Body of pancreas (tissue), 4 donors: Measurements from ENCODE around the gene ARHGAP26. TPM values are rescaled to one million over a fixed set of nuclear protein-coding genes. Genes with fewer than 3 reads are reported as not detected.

Experiments used
- ATAC-seq: fragments of 150-250 bp; one replicate; pipeline ENCODE4 v1.9.1; 2016
- DNase-seq, 4 donors: peaks; one replicate each; pipeline ENCODE4 v3.0.0-alpha.2; 2019
- H3K27ac ChIP-seq, 4 donors: fragments of 200-600 bp; sonication (generic); 1 replicate in 3 of 4; 2 replicates in 1 of 4; pipeline versions ENCODE4 v1.5.1 to v1.6.1; 2016 to 2019; ENCODE audit warnings: mild to moderate bottlenecking in 1 of 4, mixed read lengths in 1 of 4, moderate library complexity in 1 of 4
- H3K27me3 ChIP-seq, 2 donors: fragments of 200-600 bp; sonication (generic); one replicate each; pipeline ENCODE4 v1.6.0; 2016; ENCODE audit warnings: mild to moderate bottlenecking in 1 of 2
- H3K36me3 ChIP-seq, 2 donors: fragments of 200-600 bp; sonication (generic); replicated peaks in 1 of 2; 2 replicates each; pipeline ENCODE4 v1.5.1; 2016; ENCODE audit warnings: low read depth in 2 of 2; ENCODE audit not compliant: insufficient read depth in 1 of 2
- H3K4me1 ChIP-seq: fragments of 200-600 bp; sonication (generic); one replicate; pipeline ENCODE4 v1.6.0; 2016
- H3K4me3 ChIP-seq, 2 donors: fragments of 200-600 bp; sonication (generic); 1 replicate in 1 of 2; 2 replicates in 1 of 2; pipeline ENCODE4 v1.5.1; 2016 to 2019
- H3K9me3 ChIP-seq, 3 donors: fragments of 200-600 bp; sonication (generic); 1 replicate in 2 of 3; 2 replicates in 1 of 3; pipeline ENCODE4 v1.5.1; 2016
- POLR2A ChIP-seq, 3 donors: fragments of 450-650 bp; IDR thresholded peaks; one replicate each; pipeline ENCODE4 v1.6.1; 2016; ENCODE audit warnings: antibody characterized with exemption in 3 of 3, mild to moderate bottlenecking in 2 of 3
- WGBS, 2 donors: methylation state at CpG; one replicate each; pipeline ENCODE4 v1.1.5; 2017; 5-methylcytosine and 5-hydroxymethylcytosine counted together
- intact Hi-C: fragments of 100-400 bp; cut with DNase I; formaldehyde crosslinking; loops from one replicate; pipeline ENCODE4 v1.15.1; 2023
- total RNA-seq, 2 donors: library from RNA; depleted of rRNA; stranded (reverse); fragments of >200 nt; gene quantifications; one replicate each; pipeline ENCODE4 v1.1.0, GENCODE V29; 2016
- TF ChIP-seq, protein P1 (sequence below), 7 experiments: fragments of 450-650 bp in 4 of 7; fragments of 200-600 bp in 3 of 7; sonication (generic) in 3 of 7; IDR thresholded peaks; one replicate each; pipeline ENCODE4 v1.5.1; 2016 to 2019; ENCODE audit warnings: antibody characterized with exemption in 7 of 7

The ARHGAP26 gene
- total RNA-seq, 2 donors from 2014 or later: 12.5 to 14.2 TPM

DNA sequence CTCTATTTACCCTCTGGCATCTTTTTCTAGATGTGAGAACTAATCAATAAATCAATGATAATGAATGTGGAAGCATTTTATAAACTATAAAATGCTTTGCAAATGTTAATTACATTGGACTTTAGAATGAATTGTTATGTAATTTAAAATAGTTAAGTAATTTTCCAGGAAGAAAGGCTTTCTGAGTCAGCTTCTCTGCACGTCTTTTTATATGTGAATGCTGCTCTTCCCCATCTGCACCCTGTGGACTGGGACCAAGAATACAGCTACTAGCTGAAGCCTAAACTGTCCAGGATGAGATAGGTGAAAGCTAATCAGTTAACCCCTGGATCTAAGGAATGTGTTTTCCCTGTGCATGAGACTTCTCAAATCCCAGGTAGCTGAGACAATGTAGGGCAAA lies 340.4 kb downstream of the ARHGAP26 start:
- Histone ChIP-seq H3K27me3 (no peaks in the 10 kb centered on the region), H3K4me1 (peaks cover 31% of the 10 kb centered on the region), H3K9me3 (no peaks in the 10 kb centered on the region), H3K4me3 (no peak overlapping the region), H3K27ac (no peak overlapping the region), H3K36me3 (no peaks in the 10 kb centered on the region)
- DNase-seq: no peak
- intact Hi-C loops: no loop called here
- ATAC-seq: no peak
- WGBS, 2 donors: 43 to 44% methylated on average over 1 of the region's 1 CpG
- TF ChIP-seq, protein P1, sequence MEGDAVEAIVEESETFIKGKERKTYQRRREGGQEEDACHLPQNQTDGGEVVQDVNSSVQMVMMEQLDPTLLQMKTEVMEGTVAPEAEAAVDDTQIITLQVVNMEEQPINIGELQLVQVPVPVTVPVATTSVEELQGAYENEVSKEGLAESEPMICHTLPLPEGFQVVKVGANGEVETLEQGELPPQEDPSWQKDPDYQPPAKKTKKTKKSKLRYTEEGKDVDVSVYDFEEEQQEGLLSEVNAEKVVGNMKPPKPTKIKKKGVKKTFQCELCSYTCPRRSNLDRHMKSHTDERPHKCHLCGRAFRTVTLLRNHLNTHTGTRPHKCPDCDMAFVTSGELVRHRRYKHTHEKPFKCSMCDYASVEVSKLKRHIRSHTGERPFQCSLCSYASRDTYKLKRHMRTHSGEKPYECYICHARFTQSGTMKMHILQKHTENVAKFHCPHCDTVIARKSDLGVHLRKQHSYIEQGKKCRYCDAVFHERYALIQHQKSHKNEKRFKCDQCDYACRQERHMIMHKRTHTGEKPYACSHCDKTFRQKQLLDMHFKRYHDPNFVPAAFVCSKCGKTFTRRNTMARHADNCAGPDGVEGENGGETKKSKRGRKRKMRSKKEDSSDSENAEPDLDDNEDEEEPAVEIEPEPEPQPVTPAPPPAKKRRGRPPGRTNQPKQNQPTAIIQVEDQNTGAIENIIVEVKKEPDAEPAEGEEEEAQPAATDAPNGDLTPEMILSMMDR (IDR thresholded peaks at IDR 0.05): no peak
- no peak for TF ChIP-seq POLR2A (IDR thresholded peaks at IDR 0.05)

DNA sequence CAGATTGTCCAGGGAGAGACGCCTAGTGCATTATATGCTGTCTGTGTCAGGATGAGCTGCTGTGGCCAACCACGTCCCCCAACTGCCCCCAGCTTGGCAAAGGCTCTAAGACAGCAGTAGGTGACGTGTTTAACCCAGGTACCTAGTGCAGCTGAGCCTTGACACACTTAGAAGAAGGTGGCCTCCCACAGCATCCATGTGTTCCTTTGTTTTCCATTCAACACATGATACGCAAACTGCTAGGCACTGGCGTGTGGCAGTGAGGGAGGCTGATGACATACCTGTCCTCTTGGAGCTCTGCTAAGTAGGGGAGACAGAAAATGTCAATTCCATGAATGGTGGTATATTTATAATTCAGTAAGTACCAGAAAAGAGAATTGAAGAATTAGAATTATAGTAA lies 341.6 kb downstream of the ARHGAP26 start:
- Histone ChIP-seq H3K4me1 (peaks cover 23% of the 10 kb centered on the region), H3K27ac (no peak overlapping the region), H3K27me3 (no peaks in the 10 kb centered on the region), H3K36me3 (no peaks in the 10 kb centered on the region), H3K9me3 (no peaks in the 10 kb centered on the region), H3K4me3 (no peak overlapping the region)
- TF ChIP-seq POLR2A (IDR thresholded peaks at IDR 0.05): no peak
- TF ChIP-seq, protein P1 (IDR thresholded peaks at IDR 0.05): no peak
- no peak for ATAC-seq
- no peak for DNase-seq
- intact Hi-C loops: no loop called here
- 96 to 100% methylated on average over 5 of the region's 5 CpGs for WGBS, 2 donors

DNA sequence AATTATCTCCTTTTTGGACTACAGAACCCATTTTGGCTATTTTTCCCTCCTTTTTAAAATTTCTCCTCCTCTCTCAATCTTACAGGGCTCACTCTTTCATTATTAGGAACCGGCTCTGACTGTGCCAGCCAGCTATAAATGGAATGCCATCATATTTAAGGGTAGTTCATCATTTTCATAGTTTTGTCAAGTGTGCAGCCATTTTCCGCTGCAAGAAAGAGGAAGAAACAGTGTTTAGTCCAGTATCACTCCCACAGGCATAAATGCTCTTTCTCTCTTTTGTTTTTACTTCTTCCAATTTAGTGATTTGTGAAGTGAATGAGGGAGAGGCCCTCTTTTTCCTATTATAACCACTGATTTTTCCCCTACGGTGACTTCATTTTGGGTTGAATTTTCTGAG lies 343.3 kb downstream of the ARHGAP26 start:
- TF ChIP-seq, protein P1 (IDR thresholded peaks at IDR 0.05): no peak
- no peak for TF ChIP-seq POLR2A (IDR thresholded peaks at IDR 0.05)
- Histone ChIP-seq H3K4me3 (no peak overlapping the region), H3K27ac (no peak overlapping the region), H3K9me3 (no peaks in the 10 kb centered on the region), H3K36me3 (no peaks in the 10 kb centered on the region), H3K27me3 (no peaks in the 10 kb centered on the region), H3K4me1 (peaks cover 15% of the 10 kb centered on the region)
- intact Hi-C loops: no loop called here
- 82 to 93% methylated on average over 3 of the region's 3 CpGs for WGBS, 2 donors
- ATAC-seq (no peak), DNase-seq (no peak)

DNA sequence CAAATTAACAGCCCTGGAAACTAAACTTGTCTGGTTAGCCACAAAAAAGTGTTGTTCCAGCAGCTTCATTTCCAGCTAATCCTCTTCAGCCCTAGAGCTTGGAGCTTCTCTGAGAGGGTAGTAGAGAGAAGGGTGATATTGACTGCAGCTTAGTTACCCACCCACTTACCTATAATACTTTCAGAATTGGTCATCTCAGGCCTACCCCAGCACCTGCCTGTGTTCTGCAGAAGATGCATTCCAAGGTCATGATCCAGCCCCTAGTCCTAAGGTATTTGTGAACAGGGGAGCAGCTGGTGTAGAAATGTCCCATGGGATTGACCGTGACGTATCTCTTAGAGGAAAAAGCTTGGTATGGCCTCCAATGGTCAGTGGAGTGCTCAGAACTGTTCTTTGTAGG lies 344.3 kb downstream of the ARHGAP26 start:
- TF ChIP-seq, protein P1 (IDR thresholded peaks at IDR 0.05): no peak
- TF ChIP-seq POLR2A (IDR thresholded peaks at IDR 0.05): no peak
- no peak overlapping the region for H3K27ac ChIP-seq
- no peaks in the 10 kb centered on the region for H3K27me3 ChIP-seq
- H3K9me3 ChIP-seq: no peaks in the 10 kb centered on the region
- no peak overlapping the region for H3K4me3 ChIP-seq
- peaks cover 12% of the 10 kb centered on the region for H3K4me1 ChIP-seq
- no peaks in the 10 kb centered on the region for H3K36me3 ChIP-seq
- no peak for ATAC-seq
- DNase-seq: no peak
- intact Hi-C loops: no loop called here
- 47% methylated on average over 2 of the region's 2 CpGs for WGBS, 2 donors

DNA sequence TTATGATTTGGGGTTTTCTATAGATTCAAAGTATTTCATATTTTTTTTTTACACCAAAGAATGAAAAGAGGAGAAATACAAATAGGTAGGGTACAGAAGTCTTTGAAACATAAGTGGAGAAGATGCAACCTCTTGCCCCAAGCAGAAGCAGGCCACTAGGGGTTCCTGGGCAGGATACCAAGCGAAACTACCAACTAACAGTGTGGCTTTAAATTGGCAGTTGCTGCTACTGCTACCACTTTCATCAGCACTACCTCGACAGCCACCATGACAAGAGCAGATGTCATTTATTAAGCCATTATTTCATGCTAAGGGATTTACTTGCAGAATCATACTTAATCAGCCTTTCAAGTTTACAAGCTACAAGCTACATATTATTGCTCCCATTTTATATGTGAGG lies 345.2 kb downstream of the ARHGAP26 start:
- H3K9me3 ChIP-seq: no peaks in the 10 kb centered on the region
- intact Hi-C loops: no loop called here
- no peak for ATAC-seq
- WGBS, 2 donors: 91 to 92% methylated on average over 2 of the region's 2 CpGs
- H3K4me3 ChIP-seq: no peak overlapping the region
- H3K4me1 ChIP-seq: peaks cover 7% of the 10 kb centered on the region
- no peak for DNase-seq
- no peaks in the 10 kb centered on the region for H3K27me3 ChIP-seq
- no peaks in the 10 kb centered on the region for H3K36me3 ChIP-seq
- no peak overlapping the region for H3K27ac ChIP-seq
- TF ChIP-seq, protein P1 (IDR thresholded peaks at IDR 0.05): no peak
- TF ChIP-seq POLR2A (IDR thresholded peaks at IDR 0.05): no peak
